Mesodermal cell (in vitro differentiated cells): ENCODE results near the gene LYPD8.

Source experiments
- H3K27ac ChIP-seq: 2 replicates; pipeline ENCODE4 v1.7.0; 2013; ENCODE audit warnings: mild to moderate bottlenecking, low read depth, low read length, moderate library complexity; ENCODE audit not compliant: severe bottlenecking
- H3K36me3 ChIP-seq: 2 replicates; pipeline ENCODE4 v1.7.1; 2013; ENCODE audit warnings: mild to moderate bottlenecking, low read length, moderate library complexity; ENCODE audit not compliant: control insufficient read depth, insufficient read depth
- H3K4me1 ChIP-seq: one replicate; pipeline ENCODE4 v1.7.1; 2013; ENCODE audit warnings: mild to moderate bottlenecking, low read length; ENCODE audit not compliant: insufficient read depth, control insufficient read depth, poor library complexity, severe bottlenecking
- H3K4me3 ChIP-seq: 2 replicates; pipeline ENCODE4 v1.7.0; 2013; ENCODE audit warnings: low read length, control low read depth, mild to moderate bottlenecking; ENCODE audit not compliant: insufficient read depth, poor library complexity, severe bottlenecking; ENCODE audit errors: extremely low read depth
- H3K9me3 ChIP-seq: 2 replicates; pipeline ENCODE4 v1.7.1; 2013; ENCODE audit warnings: mild to moderate bottlenecking, low read length, moderate library complexity; ENCODE audit not compliant: control insufficient read depth
- WGBS, 2 experiments: methylation state at CpG; one replicate each; pipeline ENCODE4 v1.1.5; 2013; ENCODE audit warnings: missing lambda C conversion rate in 2 of 2; ENCODE audit not compliant: insufficient coverage in 2 of 2; 5-methylcytosine and 5-hydroxymethylcytosine counted together

The LYPD8 gene

DNA sequence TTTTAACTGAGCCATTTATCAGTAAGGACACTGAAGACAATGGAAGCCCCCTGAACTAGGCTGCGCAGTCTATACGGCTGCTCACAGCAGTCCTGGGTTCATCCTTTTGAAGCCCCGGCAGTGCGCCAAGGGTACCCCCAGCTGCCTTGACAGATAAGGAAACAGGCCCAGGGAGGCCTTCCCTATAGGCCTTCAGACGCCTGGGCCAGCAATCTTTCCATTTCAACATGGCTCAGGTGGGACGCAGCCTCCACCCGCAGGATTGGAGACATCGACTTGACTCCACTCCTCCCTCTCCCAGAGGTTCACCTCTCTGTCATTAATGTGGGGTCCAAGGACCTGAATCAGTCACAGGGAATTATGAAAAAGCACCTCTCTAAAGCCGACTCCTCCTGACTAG, 2.8 kb upstream of the LYPD8 start:
- Histone ChIP-seq H3K4me3 (no peak overlapping the region), H3K9me3 (peaks cover 62% of the 10 kb centered on the region), H3K36me3 (no peaks in the 10 kb centered on the region), H3K27ac (no peak overlapping the region), H3K4me1 (no peaks in the 10 kb centered on the region)
- WGBS, 2 experiments, result 69 to 78% methylated on average over 8 to 9 of the region's 9 CpGs

DNA sequence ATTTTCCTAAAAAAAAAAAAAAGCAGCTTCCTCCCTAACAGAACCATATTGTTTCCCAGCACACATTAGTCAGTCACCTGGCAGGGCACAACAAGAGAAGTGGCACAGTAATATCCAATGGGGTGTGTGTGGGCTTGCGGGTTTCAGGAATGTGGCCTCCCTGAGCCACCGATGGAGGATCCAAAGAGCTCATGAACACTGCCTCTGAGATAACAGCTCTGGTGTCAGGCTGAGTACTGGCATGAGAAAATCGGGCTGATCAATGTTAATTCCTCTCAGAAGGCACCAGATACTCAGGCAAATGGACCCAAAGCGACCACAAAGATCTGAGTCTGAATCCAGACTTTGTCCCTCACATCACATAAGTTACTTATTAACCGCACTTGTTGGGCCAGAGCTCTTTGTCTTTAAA, 2.2 kb upstream of the LYPD8 start:
- H3K36me3 ChIP-seq, result no peaks in the 10 kb centered on the region
- no peaks in the 10 kb centered on the region for H3K4me1 ChIP-seq
- H3K27ac ChIP-seq, result no peak overlapping the region
- H3K4me3 ChIP-seq, result no peak overlapping the region
- WGBS, 2 experiments, result 32 to 40% methylated on average over 3 to 5 of the region's 5 CpGs
- peaks cover 68% of the 10 kb centered on the region for H3K9me3 ChIP-seq

DNA sequence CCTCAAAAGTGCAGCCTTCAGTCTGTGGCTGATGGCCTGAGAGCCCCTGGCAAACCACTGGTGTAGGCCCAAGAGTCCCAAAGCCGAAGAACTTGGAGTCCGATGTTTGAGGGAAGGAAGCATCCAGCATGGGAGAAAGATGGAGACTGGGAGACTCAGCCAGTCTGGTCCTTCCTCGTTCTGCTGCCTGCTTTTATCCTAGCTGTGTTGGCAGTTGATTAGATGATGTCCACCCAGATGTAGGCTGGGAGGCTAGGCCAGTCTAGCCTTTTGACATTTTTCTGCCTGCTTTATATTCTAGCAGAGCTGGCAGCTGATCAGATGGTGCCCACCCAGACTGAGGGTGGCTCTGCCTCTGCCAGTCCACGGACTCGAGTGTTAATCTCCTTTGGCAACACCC, 1.1 kb upstream of the LYPD8 start:
- Histone ChIP-seq H3K36me3 (no peaks in the 10 kb centered on the region), H3K4me3 (no peak overlapping the region), H3K9me3 (peaks cover 79% of the 10 kb centered on the region), H3K4me1 (no peaks in the 10 kb centered on the region), H3K27ac (no peak overlapping the region)
- WGBS, 2 experiments, result 58 to 66% methylated on average over 4 of the region's 5 CpGs

DNA sequence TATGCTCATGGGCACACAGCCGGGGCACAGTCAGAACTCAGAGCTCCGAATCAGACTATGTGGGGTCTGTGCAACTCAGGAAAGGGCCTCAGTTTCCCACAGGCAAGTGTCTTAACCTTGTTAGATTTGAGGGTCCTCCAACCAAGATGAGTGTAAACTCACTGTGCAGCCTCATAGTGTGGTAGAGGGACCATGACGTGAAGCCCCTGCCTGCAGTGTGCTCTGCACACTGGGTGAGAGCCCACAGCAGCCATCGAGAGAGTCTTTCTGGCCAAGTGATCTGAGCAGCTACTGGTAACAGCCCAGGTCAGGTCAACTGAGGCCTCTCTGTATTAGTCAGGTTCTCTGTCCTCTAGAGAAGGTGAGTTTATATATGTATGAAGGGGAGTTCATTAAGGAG, 592 bp upstream of the LYPD8 start:
- Histone ChIP-seq H3K27ac (no peak overlapping the region), H3K9me3 (peaks cover 77% of the 10 kb centered on the region), H3K4me1 (no peaks in the 10 kb centered on the region), H3K4me3 (no peak overlapping the region), H3K36me3 (no peaks in the 10 kb centered on the region)
- 65 to 74% methylated on average over 4 of the region's 4 CpGs for WGBS, 2 experiments

DNA sequence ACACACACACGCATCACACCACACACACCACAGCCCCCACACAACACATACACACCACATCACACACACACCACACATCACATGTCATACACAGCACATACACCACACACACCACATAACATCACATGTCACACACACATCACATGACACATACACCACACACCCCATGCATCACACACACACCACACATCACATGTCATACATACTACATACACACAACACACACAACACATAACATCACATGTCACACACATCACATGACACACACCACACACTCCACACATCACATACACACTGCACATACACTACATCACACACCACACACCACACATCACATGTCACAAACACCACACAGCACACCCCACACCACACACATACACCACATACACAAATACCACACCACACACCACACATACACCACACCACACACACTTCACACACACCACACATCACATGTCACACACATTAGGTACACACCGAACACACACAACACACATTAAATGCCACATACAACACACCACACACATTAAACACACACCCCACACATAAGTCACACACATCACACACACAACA, 1.8 kb downstream of the LYPD8 start:
- Histone ChIP-seq H3K4me3 (no peak overlapping the region), H3K27ac (no peak overlapping the region), H3K4me1 (no peaks in the 10 kb centered on the region), H3K9me3 (peaks cover 74% of the 10 kb centered on the region), H3K36me3 (no peaks in the 10 kb centered on the region)
- 81 to 90% methylated on average over 2 of the region's 2 CpGs for WGBS, 2 experiments

DNA sequence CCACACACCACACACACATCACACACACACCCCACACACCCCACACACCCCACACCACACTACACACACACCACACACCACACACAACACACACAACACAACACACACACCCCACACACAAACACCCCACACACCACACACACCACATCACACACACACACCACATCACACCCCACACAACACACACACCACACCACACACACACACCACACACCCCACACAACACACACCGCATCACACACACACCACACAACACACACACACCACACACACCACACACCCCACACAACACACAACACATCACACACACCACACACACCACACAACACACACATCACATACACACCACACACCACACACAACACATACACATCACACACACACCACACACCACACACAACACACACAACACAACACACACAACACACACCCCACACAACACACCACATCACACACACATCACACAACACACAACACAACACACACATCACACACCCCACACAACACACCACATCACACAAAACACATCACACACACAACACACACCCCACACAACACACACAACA, 2.4 kb downstream of the LYPD8 start:
- Histone ChIP-seq H3K9me3 (peaks cover 73% of the 10 kb centered on the region), H3K36me3 (no peaks in the 10 kb centered on the region), H3K4me3 (no peak overlapping the region), H3K4me1 (no peaks in the 10 kb centered on the region), H3K27ac (no peak overlapping the region)
- 100% methylated on average over 1 of the region's 1 CpG; no CpG with 5 or more reads in 1 of the 2 experiments for WGBS, 2 experiments

DNA sequence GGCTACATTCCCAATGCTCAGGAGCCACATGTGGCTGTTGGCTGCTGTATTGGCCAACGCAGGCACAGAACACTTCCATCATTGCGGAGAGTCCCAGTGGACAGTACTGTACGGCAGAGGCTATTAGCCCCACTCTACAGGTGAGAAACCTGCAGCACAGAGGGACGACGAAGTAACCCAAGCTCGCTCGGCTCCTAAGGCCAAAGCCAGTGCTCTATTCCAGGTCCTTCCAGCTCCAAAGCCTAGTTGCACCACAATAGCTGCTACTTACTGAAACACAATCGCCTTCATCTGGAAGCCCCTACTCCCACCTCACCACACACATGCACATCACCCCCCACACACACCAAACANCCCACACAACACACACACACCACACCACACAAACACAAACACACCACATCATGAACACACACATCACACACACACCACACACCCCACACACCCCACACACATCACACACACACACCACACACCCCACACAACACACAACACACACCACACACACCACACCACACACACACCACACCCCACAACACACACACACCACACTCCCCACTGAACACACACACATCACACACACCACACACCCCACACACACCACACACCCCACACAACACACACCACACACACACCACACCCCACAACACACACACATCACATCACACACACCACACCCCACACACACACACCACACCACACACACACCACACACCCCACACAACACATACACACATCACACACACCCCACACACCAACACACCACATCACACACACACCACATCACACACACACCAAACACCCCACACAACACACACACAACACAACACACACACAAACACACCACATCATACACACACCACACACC, 3.2 kb downstream of the LYPD8 start:
- Histone ChIP-seq H3K9me3 (peaks cover 66% of the 10 kb centered on the region), H3K36me3 (no peaks in the 10 kb centered on the region), H3K27ac (no peak overlapping the region), H3K4me3 (no peak overlapping the region), H3K4me1 (no peaks in the 10 kb centered on the region)
- 67 to 89% methylated on average over 4 to 8 of the region's 8 CpGs for WGBS, 2 experiments

DNA sequence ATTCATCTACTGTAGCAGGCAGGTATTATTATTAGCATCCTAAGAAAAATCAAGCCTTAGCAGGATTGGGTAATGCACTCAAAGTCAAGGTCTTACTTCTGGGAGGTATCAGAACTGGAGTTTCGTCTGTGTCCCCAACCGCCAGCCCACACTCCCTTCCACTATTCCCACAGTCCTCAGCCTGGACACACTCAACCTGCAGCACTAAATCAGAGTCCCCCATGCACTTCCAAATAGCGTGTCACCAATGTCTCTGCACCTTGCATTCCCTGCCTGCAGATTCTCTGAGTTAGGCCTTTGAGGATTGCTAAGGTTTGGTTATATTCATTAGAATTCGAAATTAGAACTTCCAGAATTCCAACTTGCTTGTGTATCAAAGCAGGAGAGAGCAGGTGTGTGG, 3.9 kb downstream of the LYPD8 start:
- Histone ChIP-seq H3K36me3 (no peaks in the 10 kb centered on the region), H3K9me3 (peaks cover 60% of the 10 kb centered on the region), H3K4me1 (no peaks in the 10 kb centered on the region), H3K4me3 (no peak overlapping the region), H3K27ac (no peak overlapping the region)
- WGBS, 2 experiments, result 88 to 90% methylated on average over 2 of the region's 4 CpGs

DNA sequence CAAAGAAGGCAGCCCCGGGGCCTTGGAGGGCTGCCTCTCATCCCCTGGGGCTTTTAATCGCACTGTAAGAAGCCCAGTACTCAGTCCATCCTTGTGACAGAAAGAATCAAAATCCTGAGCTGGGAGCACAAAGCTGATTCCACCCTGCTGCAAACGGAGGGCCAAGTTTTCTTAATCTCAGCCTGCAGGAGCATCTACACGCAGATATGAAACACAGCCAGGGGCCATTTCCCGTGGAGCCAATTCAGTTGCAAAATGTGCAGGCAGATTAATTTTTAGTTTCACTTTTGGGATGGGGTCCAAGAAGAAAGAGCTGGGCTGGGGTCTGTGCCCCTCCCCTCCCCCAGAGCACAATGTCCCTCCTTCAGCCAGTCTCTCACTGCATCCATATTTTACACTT, 4.4 kb downstream of the LYPD8 start:
- Histone ChIP-seq H3K9me3 (peaks cover 62% of the 10 kb centered on the region), H3K36me3 (no peaks in the 10 kb centered on the region), H3K4me1 (no peaks in the 10 kb centered on the region), H3K4me3 (no peak overlapping the region), H3K27ac (no peak overlapping the region)
- 58 to 63% methylated on average over 3 to 4 of the region's 5 CpGs for WGBS, 2 experiments

DNA sequence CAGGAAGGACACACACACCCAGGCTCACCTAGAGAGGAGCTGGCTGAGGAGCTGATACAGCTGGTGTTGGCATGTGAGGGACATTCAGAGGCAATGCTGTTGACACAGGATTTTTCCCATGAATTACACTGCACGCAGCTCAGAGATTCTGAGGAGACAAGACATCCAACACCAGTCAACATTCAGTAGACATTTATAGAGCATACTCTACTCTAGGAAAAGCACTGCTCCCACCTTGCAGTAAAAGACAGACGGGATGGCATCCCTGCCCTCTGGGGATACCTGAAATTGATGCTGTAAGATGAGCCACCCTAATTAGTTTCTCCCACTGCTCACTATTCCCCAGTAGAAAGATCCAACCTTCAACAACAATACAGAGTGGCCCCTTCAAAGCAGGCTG, 5.1 kb downstream of the LYPD8 start:
- Histone ChIP-seq H3K9me3 (peaks cover 56% of the 10 kb centered on the region), H3K27ac (no peak overlapping the region), H3K4me1 (no peaks in the 10 kb centered on the region), H3K4me3 (no peak overlapping the region), H3K36me3 (no peaks in the 10 kb centered on the region)
- WGBS, 2 experiments, result 55 to 56% methylated on average over 1 of the region's 2 CpGs

DNA sequence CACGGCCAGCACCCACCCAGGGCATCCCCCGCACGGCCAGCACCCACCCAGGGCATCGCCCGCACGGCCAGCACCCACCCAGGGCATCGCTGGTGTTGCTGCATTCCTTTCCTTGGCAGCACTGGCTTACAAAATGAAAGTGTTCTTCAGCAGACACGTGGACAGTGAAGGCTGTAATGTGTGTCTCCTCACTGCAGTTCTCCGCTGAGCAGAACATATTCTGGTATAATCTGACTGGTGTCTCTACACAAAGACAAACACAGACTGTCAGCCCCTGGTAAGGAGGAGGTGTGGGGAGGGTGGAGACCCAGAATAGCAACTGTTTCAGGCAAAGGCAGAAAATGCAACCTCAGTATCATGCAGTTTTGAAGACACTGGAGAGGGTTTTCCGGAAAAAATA, 7.3 kb downstream of the LYPD8 start:
- WGBS, 2 experiments, result 86 to 87% methylated on average over 1 to 5 of the region's 10 CpGs
- Histone ChIP-seq H3K4me3 (no peak overlapping the region), H3K36me3 (no peaks in the 10 kb centered on the region), H3K4me1 (no peaks in the 10 kb centered on the region), H3K9me3 (peaks cover 53% of the 10 kb centered on the region), H3K27ac (no peak overlapping the region)
